Endodermal cell (in vitro differentiated cells): Measurements from ENCODE around the gene NFKBIZ. TPM values are rescaled to one million over a fixed set of nuclear protein-coding genes. Genes with fewer than 3 reads are reported as not detected.

ENCODE experiments used
- DNase-seq: peaks from one replicate; pipeline ENCODE4 v3.0.0-alpha.2; 2017
- H3K27ac ChIP-seq: 2 replicates; pipeline ENCODE4 v1.5.1; 2013; ENCODE audit warnings: mild to moderate bottlenecking, low read depth, low read length, moderate library complexity
- H3K27me3 ChIP-seq: 2 replicates; pipeline ENCODE4 v1.6.1; 2013; ENCODE audit warnings: mild to moderate bottlenecking, low read length, moderate library complexity; ENCODE audit not compliant: insufficient read depth, control insufficient read depth, poor library complexity, severe bottlenecking
- H3K36me3 ChIP-seq: 2 replicates; pipeline ENCODE4 v1.7.0; 2013; ENCODE audit warnings: mild to moderate bottlenecking, low read length, moderate library complexity; ENCODE audit not compliant: control insufficient read depth, insufficient read depth
- H3K4me1 ChIP-seq: one replicate; pipeline ENCODE4 v1.7.0; 2013; ENCODE audit warnings: low read length; ENCODE audit not compliant: control insufficient read depth, insufficient read depth
- H3K4me3 ChIP-seq: 2 replicates; pipeline ENCODE4 v1.5.1; 2013; ENCODE audit warnings: mild to moderate bottlenecking, low read length, moderate library complexity
- H3K9ac ChIP-seq: 2 replicates; pipeline ENCODE4 v1.6.1; 2013; ENCODE audit warnings: mild to moderate bottlenecking, low read length, moderate library complexity; ENCODE audit not compliant: poor library complexity, severe bottlenecking; ENCODE audit errors: extremely low read depth
- H3K9me3 ChIP-seq: 2 replicates; pipeline ENCODE4 v1.6.1; 2013; ENCODE audit warnings: mild to moderate bottlenecking, low read length, moderate library complexity; ENCODE audit not compliant: control insufficient read depth
- H3K27ac Mint-ChIP-seq: 2 replicates; pipeline ENCODE4 v1.8.0; 2020; ENCODE audit warnings: mixed read lengths
- H3K27me3 Mint-ChIP-seq: 2 replicates; pipeline ENCODE4 v1.8.0; 2021; ENCODE audit warnings: mild to moderate bottlenecking, mixed read lengths; ENCODE audit not compliant: insufficient read depth
- H3K36me3 Mint-ChIP-seq: 2 replicates; pipeline ENCODE4 v1.8.0; 2020; ENCODE audit warnings: low read depth, mixed read lengths
- H3K4me1 Mint-ChIP-seq: 2 replicates; pipeline ENCODE4 v1.8.0; 2020; ENCODE audit warnings: mixed read lengths
- H3K4me3 Mint-ChIP-seq: 2 replicates; pipeline ENCODE4 v1.8.0; 2020; ENCODE audit warnings: mild to moderate bottlenecking, moderate library complexity, mixed read lengths
- H3K9me3 Mint-ChIP-seq: 2 replicates; pipeline ENCODE4 v1.8.0; 2020; ENCODE audit warnings: mild to moderate bottlenecking, mixed read lengths
- WGBS, 2 experiments: methylation state at CpG; one replicate each; pipeline versions ENCODE4 v1.1.5 to v1.1.7; 2013; ENCODE audit warnings: missing lambda C conversion rate in 2 of 2, mixed read lengths in 1 of 2; ENCODE audit not compliant: insufficient coverage in 1 of 2, insufficient read length in 1 of 2; 5-methylcytosine and 5-hydroxymethylcytosine counted together
- total RNA-seq, 2 donors: library from RNA; stranded (reverse); fragmentation: NEBNext Ultra II Directional in 1 of 2; extraction: Animal tissue kit (Norgen Biotek cat#: 25700) in 1 of 2; gene quantifications; 2 replicates in 1 of 2; 3 replicates in 1 of 2; pipeline ENCODE4 v1.2.1, GENCODE V29; 2021
- TF ChIP-seq, protein P1 (sequence below): fragments of 200-600 bp; sonication (generic); conservative IDR thresholded peaks from 2 replicates; pipeline ENCODE4 v1.5.0; 2021; ENCODE audit warnings: antibody characterized with exemption, mild to moderate bottlenecking

Gene NFKBIZ
- total RNA-seq, 2 donors from 2014 or later = 5.9 to 6.6 TPM

- no peaks in the 10 kb centered on the region for H3K27me3 ChIP-seq
- Mint-ChIP-seq H3K27me3 (no peaks in the 10 kb centered on the region), H3K27ac (no peak overlapping the region), H3K9me3 (no peaks in the 10 kb centered on the region), H3K36me3 (no peaks in the 10 kb centered on the region), H3K4me3 (no peak overlapping the region), H3K4me1 (peaks cover 2% of the 10 kb centered on the region)
- no peak overlapping the region for H3K9ac ChIP-seq
- TF ChIP-seq, protein P1, sequence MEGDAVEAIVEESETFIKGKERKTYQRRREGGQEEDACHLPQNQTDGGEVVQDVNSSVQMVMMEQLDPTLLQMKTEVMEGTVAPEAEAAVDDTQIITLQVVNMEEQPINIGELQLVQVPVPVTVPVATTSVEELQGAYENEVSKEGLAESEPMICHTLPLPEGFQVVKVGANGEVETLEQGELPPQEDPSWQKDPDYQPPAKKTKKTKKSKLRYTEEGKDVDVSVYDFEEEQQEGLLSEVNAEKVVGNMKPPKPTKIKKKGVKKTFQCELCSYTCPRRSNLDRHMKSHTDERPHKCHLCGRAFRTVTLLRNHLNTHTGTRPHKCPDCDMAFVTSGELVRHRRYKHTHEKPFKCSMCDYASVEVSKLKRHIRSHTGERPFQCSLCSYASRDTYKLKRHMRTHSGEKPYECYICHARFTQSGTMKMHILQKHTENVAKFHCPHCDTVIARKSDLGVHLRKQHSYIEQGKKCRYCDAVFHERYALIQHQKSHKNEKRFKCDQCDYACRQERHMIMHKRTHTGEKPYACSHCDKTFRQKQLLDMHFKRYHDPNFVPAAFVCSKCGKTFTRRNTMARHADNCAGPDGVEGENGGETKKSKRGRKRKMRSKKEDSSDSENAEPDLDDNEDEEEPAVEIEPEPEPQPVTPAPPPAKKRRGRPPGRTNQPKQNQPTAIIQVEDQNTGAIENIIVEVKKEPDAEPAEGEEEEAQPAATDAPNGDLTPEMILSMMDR = no peak
- no peak overlapping the region for H3K4me3 ChIP-seq
- DNase-seq = no peak
- no peaks in the 10 kb centered on the region for H3K36me3 ChIP-seq
- no peaks in the 10 kb centered on the region for H3K9me3 ChIP-seq
- WGBS, 2 experiments = 79 to 81% methylated on average over 2 to 3 of the region's 3 CpGs
- H3K27ac ChIP-seq = no peak overlapping the region
- H3K4me1 ChIP-seq = no peaks in the 10 kb centered on the region
These were observed 34.5 kb upstream of the NFKBIZ start for GRCh38 chr3:101814835-101815234.

DNA sequence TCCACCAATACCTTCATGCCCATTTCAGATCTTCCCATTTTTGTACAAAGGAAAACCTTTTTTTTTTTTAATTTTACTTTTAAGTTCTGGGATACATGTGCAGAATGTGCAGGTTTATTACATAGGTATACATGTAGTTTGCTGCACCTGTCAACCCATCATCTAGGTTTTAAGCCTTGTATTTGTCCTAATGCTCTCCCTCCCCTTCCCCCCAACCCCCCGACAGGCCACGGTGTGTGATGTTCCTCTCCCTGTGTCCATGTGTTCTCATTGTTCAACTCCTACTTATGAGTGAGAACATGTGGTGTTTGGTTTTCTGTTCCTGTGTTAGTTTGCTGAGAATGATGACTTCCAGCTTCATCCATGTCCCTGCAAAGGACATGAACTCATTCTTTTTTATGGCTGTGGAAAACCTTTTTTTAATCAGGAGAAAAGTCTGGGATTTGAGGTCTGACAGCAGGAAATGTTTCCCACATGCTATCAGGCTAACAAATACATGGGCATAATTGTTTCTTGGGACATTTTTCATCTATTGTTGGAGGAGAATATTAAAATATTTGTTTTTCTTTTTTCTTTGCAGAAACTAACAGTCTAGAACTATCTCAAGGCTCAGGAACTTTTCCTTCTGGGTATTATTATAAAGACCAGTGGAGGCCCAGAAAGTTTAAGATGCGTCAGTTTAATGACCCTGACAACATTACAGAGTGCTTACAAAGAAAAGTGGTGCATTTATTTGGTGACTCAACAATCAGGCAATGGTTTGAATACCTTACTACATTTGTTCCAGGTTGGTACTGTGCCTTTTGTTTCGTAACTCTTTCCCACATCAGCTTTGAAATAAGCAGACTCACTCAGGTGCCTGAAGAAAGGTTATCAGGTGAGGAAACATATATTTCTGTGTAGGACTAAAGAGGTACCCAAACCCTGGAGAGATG is 32.8 kb upstream of the NFKBIZ start:
- Histone ChIP-seq H3K27me3 (no peaks in the 10 kb centered on the region), H3K9me3 (no peaks in the 10 kb centered on the region), H3K4me3 (no peak overlapping the region), H3K9ac (no peak overlapping the region), H3K4me1 (no peaks in the 10 kb centered on the region), H3K36me3 (no peaks in the 10 kb centered on the region), H3K27ac (no peak overlapping the region)
- no peaks in the 10 kb centered on the region for H3K36me3 Mint-ChIP-seq
- no peak overlapping the region for H3K4me3 Mint-ChIP-seq
- peaks cover 2% of the 10 kb centered on the region for H3K4me1 Mint-ChIP-seq
- no peaks in the 10 kb centered on the region for H3K9me3 Mint-ChIP-seq
- H3K27ac Mint-ChIP-seq = no peak overlapping the region
- 83 to 95% methylated on average over 1 to 3 of the region's 4 CpGs for WGBS, 2 experiments
- TF ChIP-seq, protein P1 = no peak
- H3K27me3 Mint-ChIP-seq = no peaks in the 10 kb centered on the region
- no peak for DNase-seq

DNA sequence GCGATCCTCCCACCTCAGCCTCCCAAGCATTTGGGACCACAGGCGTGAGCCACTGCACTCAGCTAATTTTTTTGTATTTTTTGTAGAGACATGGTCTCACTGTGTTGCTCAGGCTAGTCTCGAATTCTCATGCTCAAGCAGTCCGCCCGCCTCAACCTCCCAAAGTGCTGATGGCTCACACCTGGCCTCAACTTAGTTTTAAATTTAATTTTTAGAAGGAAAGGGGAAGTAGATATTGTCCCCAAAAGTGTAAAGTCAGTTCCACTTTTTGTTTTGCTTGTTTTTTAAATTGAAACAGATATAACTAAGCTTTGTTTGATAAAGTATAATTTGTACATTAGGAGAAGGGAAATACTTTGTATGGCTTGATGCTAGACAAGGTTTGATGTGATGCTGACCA is 31.3 kb upstream of the NFKBIZ start:
- Histone ChIP-seq H3K4me1 (no peaks in the 10 kb centered on the region), H3K36me3 (no peaks in the 10 kb centered on the region), H3K9ac (no peak overlapping the region), H3K4me3 (no peak overlapping the region), H3K27me3 (no peaks in the 10 kb centered on the region), H3K27ac (no peak overlapping the region), H3K9me3 (no peaks in the 10 kb centered on the region)
- H3K36me3 Mint-ChIP-seq = no peaks in the 10 kb centered on the region
- no peaks in the 10 kb centered on the region for H3K9me3 Mint-ChIP-seq
- no peaks in the 10 kb centered on the region for H3K27me3 Mint-ChIP-seq
- TF ChIP-seq, protein P1 = no peak
- no peak for DNase-seq
- no peak overlapping the region for H3K27ac Mint-ChIP-seq
- WGBS, 2 experiments = 92 to 100% methylated on average over 3 to 5 of the region's 5 CpGs
- peaks cover 2% of the 10 kb centered on the region for H3K4me1 Mint-ChIP-seq
- no peak overlapping the region for H3K4me3 Mint-ChIP-seq
